Measurements from ENCODE around the gene SGCD.

Gene SGCD

GRCh38 chr5:156474251-156474650 is 147.3 kb downstream of the SGCD start:
- POLR2A ChIA-PET, result no interaction called here
- Histone ChIP-seq H3K9me3 (ENCODE audit: control insufficient read depth, insufficient read depth, low read depth, low read length) (no peaks in the 10 kb centered on the region), H3K4me1 (ENCODE audit: control insufficient read depth, insufficient read depth, low read length) (no peaks in the 10 kb centered on the region), H3K27ac (ENCODE audit: extremely low read depth, low read depth, low read length) (no peak overlapping the region), H3K36me3 (ENCODE audit: control insufficient read depth in 2 of 2, insufficient read depth in 1 of 2, low read length in 2 of 2) (no peaks in the 10 kb centered on the region), H3K4me3 (ENCODE audit: low read depth, low read length) (no peak overlapping the region)
- CTCF ChIA-PET, result no interaction called here
- TF ChIP-seq ZNF560 (tag by site-specific recombination; IDR thresholded peaks at IDR 0.05; ENCODE audit: borderline replicate concordance) (no peak), RBAK (tag by site-specific recombination; IDR thresholded peaks at IDR 0.05) (no peak), ZNF600 (tag by site-specific recombination; IDR thresholded peaks at IDR 0.05) (no peak), ZNF169 (tag by site-specific recombination; IDR thresholded peaks at IDR 0.05) (no peak)

- ChIA-PET POLR2A (interaction anchor here (0.6 kb wide), 1 partner anchor 26 kb away, joined by 4 read pairs; no protein-coding TSS in a partner anchor), CTCF (interaction anchor here (0.6 kb wide), 1 partner anchor 383 kb away, joined by 3 read pairs; no protein-coding TSS in a partner anchor)
- Histone ChIP-seq H3K4me1 (ENCODE audit: control insufficient read depth, insufficient read depth, low read length) (no peaks in the 10 kb centered on the region), H3K36me3 (ENCODE audit: control insufficient read depth in 2 of 2, insufficient read depth in 1 of 2, low read length in 2 of 2) (no peaks in the 10 kb centered on the region), H3K4me3 (ENCODE audit: low read depth, low read length) (no peak overlapping the region), H3K9me3 (ENCODE audit: control insufficient read depth, insufficient read depth, low read depth, low read length) (no peaks in the 10 kb centered on the region), H3K27ac (ENCODE audit: extremely low read depth, low read depth, low read length) (no peak overlapping the region)
- no peak for TF ChIP-seq ATF2 (tag by site-specific recombination; IDR thresholded peaks at IDR 0.05; ENCODE audit: low read depth)
- TF ChIP-seq RBAK (tag by site-specific recombination; IDR thresholded peaks at IDR 0.05), result no peak
- TF ChIP-seq ZNF624 (tag by site-specific recombination; IDR thresholded peaks at IDR 0.05), result no peak
- no peak for TF ChIP-seq KLF7 (tag by site-specific recombination; IDR thresholded peaks at IDR 0.05; ENCODE audit: borderline replicate concordance)
These were observed 148.5 kb downstream of the SGCD start for GRCh38 chr5:156475182-156476157.

- Histone ChIP-seq H3K36me3 (ENCODE audit: control insufficient read depth in 2 of 2, insufficient read depth in 1 of 2, low read length in 2 of 2) (no peaks in the 10 kb centered on the region), H3K4me1 (ENCODE audit: control insufficient read depth, insufficient read depth, low read length) (no peaks in the 10 kb centered on the region), H3K9me3 (ENCODE audit: control insufficient read depth, insufficient read depth, low read depth, low read length) (no peaks in the 10 kb centered on the region), H3K27ac (ENCODE audit: extremely low read depth, low read depth, low read length) (no peak overlapping the region), H3K4me3 (ENCODE audit: low read depth, low read length) (no peak overlapping the region)
- ChIA-PET POLR2A (no interaction called here), CTCF (interaction anchor here (0.7 kb wide), 1 partner anchor 13 kb away, joined by 3 read pairs; no protein-coding TSS in a partner anchor)
- TF ChIP-seq GFI1B (tag by site-specific recombination; IDR thresholded peaks at IDR 0.05), result no peak
- TF ChIP-seq ZNF398 (tag by site-specific recombination; IDR thresholded peaks at IDR 0.05), result no peak
- no peak for TF ChIP-seq ZNF146 (tag by site-specific recombination; IDR thresholded peaks at IDR 0.05)
- no peak for TF ChIP-seq ZNF350 (tag by site-specific recombination; IDR thresholded peaks at IDR 0.05)
- no peak for TF ChIP-seq ZNF677 (tag by site-specific recombination; IDR thresholded peaks at IDR 0.05)
- no peak for TF ChIP-seq HOXC10 (CRISPR knock-in tag; IDR thresholded peaks at IDR 0.05)
- no peak for TF ChIP-seq TCF7L2 (IDR thresholded peaks at IDR 0.05; ENCODE audit: borderline replicate concordance, low read depth, low read length)
- no peak for TF ChIP-seq ZSCAN16 (tag by site-specific recombination; IDR thresholded peaks at IDR 0.05)
- no peak for TF ChIP-seq KLF8 (tag by site-specific recombination; IDR thresholded peaks at IDR 0.05)
- TF ChIP-seq TRIM28 (IDR thresholded peaks at IDR 0.05; ENCODE audit: borderline replicate concordance, low read length), result no peak
These were observed 149.2 kb downstream of the SGCD start for GRCh38 chr5:156476158-156476551.

Measured in HEK293 (cell line).